H1 (cell line): ENCODE data around the gene SH3BGRL3. TPM values are rescaled to one million over a fixed set of nuclear protein-coding genes. Genes with fewer than 3 reads are reported as not detected.
"Not testable (repeated sequence)": the region's sequence is repeated elsewhere in the genome, so short reads cannot be mapped to it uniquely, and the experiment has no call there.

ENCODE experiments used
- CTCF ChIA-PET: fragments of 300-600 bp; sonication (Branson Sonifier 250); formaldehyde crosslinking; loops from one replicate; lab custom pipeline; 2021; ENCODE audit not compliant: partially characterized antibody; lab: Charles Lee
- POLR2A ChIA-PET: fragments of 300-600 bp; sonication (Branson Sonifier 250); formaldehyde crosslinking; loops from one replicate; lab custom pipeline; 2021; ENCODE audit warnings: inconsistent platforms; ENCODE audit not compliant: partially characterized antibody; lab: Charles Lee
- DNase-seq, 2 experiments: peaks; one replicate each; pipeline versions ENCODE4 v3.0.0 to v3.0.0-alpha.2; 2010 to 2022; ENCODE audit warnings: low spot score in 2 of 2, low read depth in 1 of 2, mixed read lengths in 1 of 2
- FAIRE-seq: peaks from 2 replicates; lab custom pipeline; 2011; peaks lifted over from hg19 to GRCh38; lab: Jason Lieb, UNC
- H2AFZ ChIP-seq: 2 replicates; pipeline ENCODE4 v1.8.1; 2012; ENCODE audit warnings: low read length, inconsistent platforms
- H2AK5ac ChIP-seq: 2 replicates; pipeline ENCODE4 v1.6.1; 2013; ENCODE audit warnings: low read depth, low read length
- H2BK120ac ChIP-seq: replicated peaks from 2 replicates; pipeline ENCODE3; 2013; ENCODE audit warnings: low read depth, low read length, inconsistent platforms
- H2BK12ac ChIP-seq: 2 replicates; pipeline ENCODE4 v1.6.1; 2013; ENCODE audit warnings: low read depth, low read length
- H2BK15ac ChIP-seq: 2 replicates; pipeline ENCODE4 v1.6.1; 2013; ENCODE audit warnings: low read length
- H2BK20ac ChIP-seq: 2 replicates; pipeline ENCODE4 v1.6.1; 2013; ENCODE audit warnings: low read length
- H2BK5ac ChIP-seq: 2 replicates; pipeline ENCODE4 v1.6.1; 2013; ENCODE audit warnings: low read depth, low read length
- H3K14ac ChIP-seq: 2 replicates; pipeline ENCODE4 v1.6.1; 2013; ENCODE audit warnings: inconsistent platforms; ENCODE audit not compliant: insufficient read length
- H3K18ac ChIP-seq: 2 replicates; pipeline ENCODE4 v1.6.1; 2013; ENCODE audit warnings: low read length; ENCODE audit errors: extremely low read depth
- H3K23ac ChIP-seq: 2 replicates; pipeline ENCODE4 v1.6.1; 2013; ENCODE audit warnings: inconsistent platforms; ENCODE audit not compliant: insufficient read length
- H3K23me2 ChIP-seq: 2 replicates; pipeline ENCODE4 v1.6.1; 2013; ENCODE audit warnings: low read depth, low read length
- H3K27ac ChIP-seq: 2 replicates; pipeline ENCODE4 v1.6.1; 2011; ENCODE audit warnings: low read depth, low read length, inconsistent platforms
- H3K27me3 ChIP-seq, 4 experiments: replicated peaks in 1 of 4; 1 replicate in 1 of 4; 2 replicates in 3 of 4; pipeline versions ENCODE4 v1.6.1 to v1.8.1; 2011 to 2013; ENCODE audit warnings: low read length in 3 of 4, mild to moderate bottlenecking in 3 of 4, inconsistent platforms in 2 of 4, mixed read lengths in 2 of 4, moderate library complexity in 1 of 4; ENCODE audit not compliant: control insufficient read depth in 3 of 4, insufficient read depth in 3 of 4; ENCODE audit errors: extremely low read depth in 1 of 4
- H3K36me3 ChIP-seq, 4 experiments: 2 replicates each; pipeline versions ENCODE4 v1.6.1 to v1.8.1; 2011 to 2013; ENCODE audit warnings: mild to moderate bottlenecking in 4 of 4, low read length in 3 of 4, moderate library complexity in 2 of 4, control low read depth in 1 of 4, inconsistent platforms in 1 of 4; ENCODE audit not compliant: insufficient read depth in 4 of 4, control insufficient read depth in 2 of 4
- H3K4ac ChIP-seq: replicated peaks from 2 replicates; pipeline ENCODE3; 2013; ENCODE audit warnings: low read length, low read depth, mixed read lengths, inconsistent platforms; ENCODE audit not compliant: insufficient read length
- H3K4me1 ChIP-seq, 4 experiments: replicated peaks in 1 of 4; 1 replicate in 1 of 4; 2 replicates in 3 of 4; pipeline versions ENCODE4 v1.6.1 to v1.8.1; 2011 to 2013; ENCODE audit warnings: low read length in 3 of 4, inconsistent platforms in 2 of 4, mixed read lengths in 1 of 4; ENCODE audit not compliant: insufficient read depth in 4 of 4, control insufficient read depth in 3 of 4
- H3K4me2 ChIP-seq, 2 experiments: 2 replicates each; pipeline versions ENCODE4 v1.6.1 to v1.8.1; 2011 to 2013; ENCODE audit warnings: low read depth in 2 of 2, low read length in 2 of 2, control low read depth in 1 of 2, inconsistent platforms in 1 of 2, mild to moderate bottlenecking in 1 of 2; ENCODE audit not compliant: insufficient read depth in 1 of 2
- H3K4me3 ChIP-seq, 4 experiments: fragments of 200-600, 300-600 bp in 1 of 4; sonication (generic), shearing (Covaris generic), sonication (Bioruptor Twin) in 1 of 4; 2 replicates each; pipeline versions ENCODE4 v1.5.1 to v1.8.1; 2011 to 2016; ENCODE audit warnings: low read length in 4 of 4, low read depth in 3 of 4, control low read depth in 2 of 4, inconsistent platforms in 2 of 4, mild to moderate bottlenecking in 2 of 4, mixed read lengths in 1 of 4, moderate library complexity in 1 of 4; ENCODE audit not compliant: insufficient read depth in 2 of 4; ENCODE audit errors: extremely low read depth in 1 of 4
- H3K56ac ChIP-seq: replicated peaks from 2 replicates; pipeline ENCODE3; 2013; ENCODE audit warnings: low read depth, mild to moderate bottlenecking, mixed read lengths, low read length, inconsistent platforms; ENCODE audit not compliant: insufficient read length
- H3K79me1 ChIP-seq: 2 replicates; pipeline ENCODE4 v1.6.1; 2013; ENCODE audit warnings: low read depth, low read length, control low read depth
- H3K79me2 ChIP-seq, 2 experiments: 2 replicates each; pipeline versions ENCODE4 v1.6.1 to v1.8.1; 2012 to 2013; ENCODE audit warnings: low read length in 2 of 2, mild to moderate bottlenecking in 2 of 2, inconsistent platforms in 1 of 2; ENCODE audit not compliant: insufficient read depth in 2 of 2, control insufficient read depth in 1 of 2
- H3K9ac ChIP-seq, 4 experiments: replicated peaks in 1 of 4; 1 replicate in 1 of 4; 2 replicates in 3 of 4; pipeline versions ENCODE4 v1.6.1 to v1.8.1; 2011 to 2013; ENCODE audit warnings: low read depth in 3 of 4, low read length in 3 of 4, control low read depth in 2 of 4, mild to moderate bottlenecking in 2 of 4, moderate library complexity in 2 of 4, inconsistent platforms in 1 of 4; ENCODE audit errors: extremely low read depth in 1 of 4
- H3K9me3 ChIP-seq, 2 experiments: 2 replicates each; pipeline versions ENCODE4 v1.6.1 to v1.8.1; 2012 to 2013; ENCODE audit warnings: mild to moderate bottlenecking in 2 of 2, moderate library complexity in 2 of 2, control low read depth in 1 of 2, inconsistent platforms in 1 of 2, low read depth in 1 of 2, low read length in 1 of 2, mixed read lengths in 1 of 2; ENCODE audit not compliant: insufficient read depth in 2 of 2
- H4K20me1 ChIP-seq, 2 experiments: replicated peaks in 1 of 2; 2 replicates each; pipeline versions ENCODE3 to v1.8.1; 2011 to 2013; ENCODE audit warnings: inconsistent platforms in 2 of 2, low read length in 2 of 2, mild to moderate bottlenecking in 1 of 2; ENCODE audit not compliant: insufficient read depth in 2 of 2, control insufficient read depth in 1 of 2
- H4K5ac ChIP-seq: 2 replicates; pipeline ENCODE4 v1.6.1; 2013; ENCODE audit warnings: low read length, low read depth, mixed read lengths, inconsistent platforms; ENCODE audit not compliant: insufficient read length
- H4K8ac ChIP-seq: 2 replicates; pipeline ENCODE4 v1.8.0; 2013; ENCODE audit warnings: mild to moderate bottlenecking, moderate library complexity, low read length, inconsistent platforms; ENCODE audit not compliant: insufficient read depth; ENCODE audit errors: extremely low read depth
- H4K91ac ChIP-seq: replicated peaks from 2 replicates; pipeline ENCODE3; 2013; ENCODE audit warnings: low read length, mixed read lengths, inconsistent platforms; ENCODE audit not compliant: insufficient read length
- WGBS, 2 experiments: shearing (Covaris generic) in 1 of 2; methylation state at CpG; one replicate each; pipeline versions ENCODE4 v1.1.6 to v1.1.7; 2013 to 2015; ENCODE audit warnings: low lambda C conversion rate in 2 of 2, mixed read lengths in 2 of 2, inconsistent platforms in 1 of 2, low coverage in 1 of 2, missing lambda C conversion rate in 1 of 2; ENCODE audit not compliant: insufficient replicate concordance in 2 of 2, insufficient coverage in 1 of 2, insufficient read length in 1 of 2; ENCODE audit errors: extremely low coverage in 1 of 2, missing lambda C conversion rate in 1 of 2; 5-methylcytosine and 5-hydroxymethylcytosine counted together
- polyA plus RNA-seq, 7 experiments: library from polyadenylated mRNA; depleted of rRNA in 3 of 7; stranded (reverse) in 5 of 7; unstranded in 2 of 7; fragments of >200 nt in 5 of 7; fragments of 200-250 nt in 2 of 7; gene quantifications; 1 replicate in 5 of 7; 2 replicates in 1 of 7; 4 replicates in 1 of 7; pipeline versions ENCODE4 v1.2.1 to v1.2.3, GENCODE V29; 2011 to 2013; ENCODE audit warnings: missing spikeins in 2 of 7, mixed read lengths in 2 of 7
- total RNA-seq: library from RNA; stranded (reverse); fragmentation: NEBNext Ultra II Directional; extraction: Animal tissue kit (Norgen Biotek cat#: 25700); gene quantifications from 2 replicates; pipeline ENCODE4 v1.2.1, GENCODE V29; 2021

Gene SH3BGRL3
- total and polyA plus RNA-seq, 2 of the 8 experiments (the other 6 are each of a cell fraction or from before 2014, with no cell fraction given), result 77.8 to 107 TPM

DNA sequence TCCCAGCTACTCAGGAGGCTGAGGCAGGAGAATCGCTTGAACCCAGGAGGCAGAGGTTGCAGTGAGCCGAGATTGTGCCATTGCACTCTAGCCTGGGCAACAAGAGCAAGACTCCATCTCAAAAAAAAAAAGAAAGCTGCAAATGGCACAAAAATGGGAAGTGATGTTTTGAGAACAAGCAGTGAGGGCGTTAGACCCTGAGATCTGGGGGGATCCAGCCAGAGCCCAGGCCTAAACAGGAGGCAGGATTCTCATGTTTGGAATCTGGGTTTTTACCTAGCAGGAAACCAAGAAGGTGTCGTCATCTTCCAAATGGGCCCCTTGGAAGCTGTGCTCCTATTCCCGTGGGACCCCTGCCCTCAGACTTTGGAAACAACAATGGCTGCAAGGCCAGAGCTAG, 12.8 kb downstream of the SH3BGRL3 start:
- not testable (repeated sequence) for H4K20me1 ChIP-seq, DNase-seq, H3K23ac ChIP-seq, H3K9me3 ChIP-seq, H3K4me2 ChIP-seq, H2BK12ac ChIP-seq, H3K56ac ChIP-seq, H2AK5ac ChIP-seq, H4K8ac ChIP-seq, H2BK5ac ChIP-seq, H2BK120ac ChIP-seq, H4K91ac ChIP-seq, H2BK15ac ChIP-seq, H3K4me3 ChIP-seq, H3K4ac ChIP-seq, H3K27ac ChIP-seq, H3K9ac ChIP-seq, H2BK20ac ChIP-seq, H3K23me2 ChIP-seq, H3K36me3 ChIP-seq, H3K14ac ChIP-seq, H3K18ac ChIP-seq, H2AFZ ChIP-seq, H4K5ac ChIP-seq, FAIRE-seq, H3K27me3 ChIP-seq, H3K79me2 ChIP-seq, H3K79me1 ChIP-seq
- POLR2A ChIA-PET, result interaction anchor here (1.4 to 2.0 kb wide), 2 partner anchors 15 to 16 kb away, joined by 4 to 5 read pairs; no protein-coding TSS in a partner anchor
- peaks cover 0 to 22% (median 17%) of the 10 kb centered on the region in 4 experiments; a peak in 6 of 7 replicates for H3K4me1 ChIP-seq
- CTCF ChIA-PET, result interaction anchor here (0.8 to 57.0 kb wide), 4 partner anchors 1 to 98 kb away, joined by 3 to 1530 read pairs (median 914); partner anchors contain the start of genes CD52, SH3BGRL3 and UBXN11
- 95% methylated on average over 5 of the region's 5 CpGs; no CpG with 5 or more reads in 1 of the 2 experiments for WGBS, 2 experiments
